ENCODE data around the gene PANX1.

The PANX1 gene

DNA sequence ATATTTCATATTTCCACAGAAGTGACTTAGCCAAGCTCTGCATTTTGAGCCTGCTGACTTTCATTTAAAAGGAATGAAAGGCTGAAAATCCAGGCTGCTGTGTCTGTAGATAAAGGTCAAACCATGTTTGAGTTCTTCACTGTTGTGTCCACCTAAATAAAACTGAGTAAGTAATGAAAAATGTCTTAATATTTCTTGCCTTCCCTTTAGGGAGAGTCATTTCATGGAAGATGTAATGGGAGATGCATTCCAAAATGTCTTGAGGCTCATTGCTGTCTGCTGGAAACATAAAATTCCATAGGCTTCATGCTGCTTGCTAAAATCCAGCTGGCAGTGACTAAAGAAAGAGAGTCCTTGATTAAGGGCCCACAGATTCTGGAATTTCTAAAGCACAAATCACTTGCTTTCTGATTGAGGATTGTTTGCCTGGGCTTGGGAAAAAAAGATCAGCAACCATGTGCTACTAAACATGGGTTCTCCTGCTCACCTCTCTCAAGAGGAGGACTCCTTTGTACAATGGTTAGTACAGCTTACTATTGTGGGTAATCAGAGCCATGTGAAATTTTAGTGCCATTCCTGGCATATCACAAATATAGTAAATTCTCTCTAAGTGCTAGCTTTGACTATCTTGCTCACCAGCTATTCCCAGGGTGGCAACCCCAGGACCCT is 56.9 kb downstream of the PANX1 start:
- no peak for DNase-seq (ENCODE audit: low spot score)

DNA sequence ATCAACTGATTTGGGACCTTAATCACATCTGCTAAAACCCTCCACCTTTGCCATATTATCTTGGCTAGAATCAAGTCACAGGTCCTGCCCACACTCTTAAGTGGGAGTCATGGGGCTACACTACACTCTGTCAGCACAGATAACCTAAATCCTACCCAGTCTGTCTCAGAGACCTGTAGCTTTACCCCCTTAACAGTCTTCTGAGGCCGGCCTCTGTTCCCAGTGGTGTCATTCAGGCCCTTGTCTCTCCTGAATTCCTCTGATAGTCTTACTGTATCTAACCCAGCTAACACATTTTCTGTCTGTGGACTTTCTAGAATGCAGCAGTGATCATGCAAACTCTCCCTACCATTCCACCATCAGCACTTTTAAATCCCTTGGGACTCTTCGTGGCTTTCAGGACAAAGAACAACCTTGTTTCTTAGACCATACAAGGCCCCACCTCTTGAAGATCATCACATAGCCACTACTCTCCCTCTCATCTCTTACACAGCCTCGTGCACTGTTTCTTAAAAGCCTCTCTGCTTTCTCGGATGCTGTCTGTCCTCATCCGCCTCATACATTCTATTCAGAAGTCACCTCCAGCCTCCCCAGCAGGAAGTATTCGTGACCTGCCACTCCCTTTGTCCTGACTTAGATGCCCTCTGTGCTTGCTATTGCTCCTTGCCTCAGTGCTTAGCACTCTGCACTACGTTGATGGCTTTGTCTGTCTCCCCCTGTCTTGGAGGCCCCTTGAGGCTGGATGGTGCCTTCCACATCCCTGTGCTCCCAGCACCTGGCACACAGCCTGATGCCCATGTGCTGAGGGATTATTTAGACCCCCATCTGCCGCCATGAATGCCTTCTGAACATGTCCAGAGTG is 57.9 kb downstream of the PANX1 start:
- DNase-seq (ENCODE audit: low spot score), result no peak

DNA sequence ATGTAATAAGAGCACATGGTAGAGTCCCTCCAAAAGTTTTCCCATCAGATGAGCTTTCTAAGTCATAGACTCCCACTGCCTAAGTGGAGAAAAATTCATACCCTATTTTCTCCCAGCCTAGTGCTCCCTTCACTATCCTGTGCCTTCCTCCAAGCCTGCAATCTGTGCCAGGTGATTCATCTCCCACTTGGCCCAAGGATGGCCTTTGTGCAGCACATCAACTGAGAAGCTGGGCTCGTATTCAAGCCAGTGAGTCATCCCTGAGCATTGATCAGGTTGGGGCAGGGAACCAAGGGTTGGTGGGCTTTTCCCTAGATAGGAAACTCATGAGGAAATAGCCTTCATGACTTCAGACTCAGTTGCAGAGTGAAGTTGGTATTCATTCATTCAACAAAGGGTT is 64.6 kb downstream of the PANX1 start:
- DNase-seq (ENCODE audit: low spot score), result no peak

DNA sequence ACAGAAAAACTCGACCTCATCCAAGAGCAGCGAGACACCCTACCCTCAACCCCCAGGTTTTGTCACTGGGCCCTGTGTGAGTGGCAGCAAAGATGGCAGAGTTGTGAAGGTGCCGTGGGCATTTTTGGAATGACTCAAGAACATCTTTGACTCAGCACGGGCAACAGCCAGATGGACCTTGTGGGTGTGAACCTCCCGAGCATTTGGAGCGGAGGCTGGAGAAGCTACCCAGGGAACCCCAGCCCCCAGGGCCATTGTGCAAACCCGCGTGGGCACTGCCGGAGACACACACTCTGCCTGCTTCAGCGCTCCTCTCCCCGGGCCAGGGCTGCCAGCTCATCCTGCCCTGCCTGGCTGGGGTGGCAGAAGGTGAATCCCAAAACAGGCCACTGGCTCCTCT is 66.1 kb downstream of the PANX1 start:
- no peak for DNase-seq (ENCODE audit: low spot score)

DNA sequence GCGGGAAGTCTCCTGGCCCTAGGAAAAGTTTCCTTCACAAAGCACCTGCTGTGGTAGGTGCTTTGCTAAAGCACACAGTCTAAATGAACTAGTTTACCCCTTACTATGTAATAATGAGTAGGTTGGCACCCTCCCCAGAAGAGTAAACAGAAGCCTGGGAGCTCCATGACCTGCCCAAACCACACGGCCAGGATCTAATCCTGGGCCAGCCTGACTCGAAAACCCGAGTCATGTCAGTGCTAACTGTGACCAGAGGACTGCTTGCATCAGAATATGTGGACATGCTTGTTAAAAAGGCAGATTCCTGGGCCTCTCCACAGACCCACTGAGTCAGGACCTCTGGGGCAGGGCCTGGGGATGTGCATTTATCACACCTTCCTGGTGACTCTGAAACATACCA is 67.7 kb downstream of the PANX1 start:
- DNase-seq (ENCODE audit: low spot score), result no peak

DNA sequence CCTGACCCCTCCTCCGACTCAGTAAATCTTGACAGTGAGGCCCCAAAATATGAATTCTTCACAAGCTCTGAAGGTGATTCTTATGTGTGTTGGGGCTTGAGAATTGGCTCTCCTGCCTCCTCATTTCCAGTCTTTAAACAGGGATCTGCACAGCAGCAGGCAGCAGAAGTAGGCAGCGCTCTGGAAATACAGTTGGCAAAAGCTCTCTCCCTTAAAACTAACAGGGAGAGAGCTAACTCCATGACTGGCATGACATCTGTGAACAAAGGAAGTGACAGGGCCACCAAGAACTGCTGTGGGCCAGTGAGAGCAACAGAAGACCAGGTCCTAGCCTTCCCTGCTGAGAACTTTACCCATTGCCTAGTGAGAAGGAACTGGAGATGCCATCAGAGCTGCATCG is 70.1 kb downstream of the PANX1 start:
- DNase-seq (ENCODE audit: low spot score), result no peak

DNA sequence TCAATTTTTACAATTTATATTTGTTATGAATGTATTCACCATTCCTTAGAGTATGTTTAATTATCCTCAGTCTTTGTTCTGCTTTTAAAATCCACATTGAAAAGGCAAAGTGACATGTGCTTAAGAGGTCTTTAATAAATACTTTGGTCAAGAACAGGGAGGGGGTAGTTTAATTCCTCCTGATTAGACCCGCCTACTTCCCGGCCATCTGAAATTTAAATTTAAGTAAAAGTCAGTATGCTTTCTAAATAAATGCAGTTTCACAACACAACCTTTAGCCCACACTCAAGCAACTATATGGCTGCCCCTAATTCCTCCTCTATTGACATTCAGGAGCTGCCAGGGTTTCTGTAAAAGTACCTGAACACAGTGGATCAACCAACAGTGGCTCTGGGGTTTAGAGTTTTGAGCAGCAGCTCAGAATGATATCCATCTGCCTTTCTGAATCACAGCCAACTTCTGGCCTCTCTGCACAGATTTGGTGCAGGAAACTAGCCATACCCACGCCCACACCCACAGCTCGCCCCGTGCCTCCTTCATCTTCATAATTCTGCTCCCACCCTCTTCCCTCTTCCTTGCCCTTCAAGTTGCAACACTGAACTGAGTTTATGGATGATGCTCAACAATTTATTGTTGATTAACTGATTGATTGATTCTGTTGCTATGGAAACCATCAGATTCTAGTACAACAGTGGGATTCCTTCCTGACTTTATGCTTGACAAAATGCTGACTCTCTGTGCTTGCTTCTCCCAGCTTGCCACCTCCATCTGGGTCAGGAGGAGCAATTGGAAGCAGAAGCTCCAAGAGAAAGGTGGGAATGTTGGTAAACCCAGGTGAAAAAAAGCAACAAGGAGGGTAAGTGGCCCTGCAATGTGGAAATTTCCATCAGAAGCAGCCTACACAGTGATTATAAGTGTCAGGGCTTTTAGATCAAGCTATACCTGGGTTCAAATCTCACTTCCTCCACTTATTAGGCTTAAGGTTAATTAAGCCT is 70.8 kb downstream of the PANX1 start:
- DNase-seq (ENCODE audit: low spot score), result no peak

DNA sequence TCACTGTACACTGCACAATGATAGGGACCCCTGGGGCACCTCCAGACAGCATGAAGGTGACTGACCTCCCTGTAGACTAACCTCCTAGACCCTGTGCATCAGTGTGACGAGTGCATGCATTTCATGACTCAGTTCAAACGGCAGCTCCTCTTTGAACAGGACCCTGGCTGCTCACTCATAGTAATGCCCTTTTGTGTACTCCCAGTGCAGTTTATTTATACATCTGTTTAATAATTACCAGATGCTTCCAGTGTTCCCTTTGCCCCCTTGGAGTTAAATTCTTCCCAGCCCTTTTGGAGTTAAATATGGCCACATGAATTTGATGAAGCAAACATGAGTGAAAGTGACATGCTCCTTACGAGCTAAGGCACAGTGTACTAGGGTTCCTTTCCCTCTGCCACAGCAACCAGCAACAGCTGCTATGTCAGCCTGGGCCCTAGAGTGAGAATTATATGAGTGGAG is 72.4 kb downstream of the PANX1 start:
- no peak for DNase-seq (ENCODE audit: low spot score)

DNA sequence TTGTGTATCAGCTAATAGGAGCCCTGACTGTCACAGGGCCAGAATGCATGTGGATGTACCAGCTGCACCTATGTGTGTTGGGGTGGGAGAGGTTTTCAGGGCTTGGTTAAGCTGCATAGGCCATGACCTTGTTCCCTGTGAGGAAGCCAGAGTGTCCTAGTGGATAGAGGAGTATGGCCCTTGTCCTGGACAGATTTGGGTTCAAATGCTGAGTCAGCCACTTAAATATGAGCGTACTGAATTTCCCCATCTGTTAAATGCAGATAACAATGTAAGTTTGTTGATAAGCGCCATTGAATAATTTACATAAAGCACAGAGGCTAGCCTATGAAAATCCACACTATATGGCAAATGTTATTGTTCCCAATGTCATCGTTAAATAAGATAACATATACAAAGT is 74.4 kb downstream of the PANX1 start:
- no peak for DNase-seq (ENCODE audit: low spot score)

DNA sequence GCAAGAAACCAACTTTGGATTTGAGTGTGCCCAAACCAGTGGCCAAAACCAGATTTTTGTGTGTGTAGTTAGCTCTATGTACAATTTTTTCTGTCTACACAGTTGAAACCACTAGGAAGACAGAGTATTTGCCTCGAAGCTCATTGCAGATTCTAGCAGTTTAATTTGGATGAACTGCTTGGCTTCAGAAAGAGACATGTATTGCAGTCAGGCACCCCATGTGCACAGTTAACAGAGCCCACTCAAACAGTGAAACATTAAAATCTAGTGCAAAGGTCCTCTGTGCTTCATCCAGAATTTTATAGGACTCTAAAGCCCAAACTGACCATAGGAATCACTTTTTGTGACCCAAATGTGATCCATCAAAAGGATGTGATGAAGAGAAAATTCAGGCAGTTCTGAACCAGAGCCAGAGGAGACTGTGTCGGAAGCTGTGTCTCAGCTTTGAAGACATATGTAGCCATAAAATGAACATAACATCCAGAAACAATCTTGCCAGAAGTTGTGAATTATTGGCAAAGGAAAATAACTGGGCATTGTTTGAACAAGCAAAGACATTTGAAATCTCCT is 82.7 kb downstream of the PANX1 start:
- no peak for DNase-seq (ENCODE audit: low spot score)

DNA sequence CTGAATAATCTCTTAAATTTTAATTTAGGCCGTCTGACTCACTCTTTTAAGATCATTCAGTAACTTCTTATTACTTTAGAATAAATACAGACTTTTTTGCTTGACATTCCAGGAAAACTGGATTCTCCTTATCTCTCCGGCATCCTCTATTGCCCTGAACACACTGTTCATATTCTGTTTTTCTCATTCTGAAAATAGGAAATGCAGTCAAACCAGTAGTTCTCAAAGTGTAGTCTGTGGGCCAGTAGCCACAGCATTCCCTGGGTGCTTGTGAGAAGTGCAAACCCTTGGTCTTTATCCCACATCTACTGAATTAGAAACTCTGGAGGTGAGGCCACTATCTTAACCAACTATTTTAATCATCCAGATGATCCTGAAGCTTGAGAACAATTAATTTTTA is 84.3 kb downstream of the PANX1 start:
- DNase-seq (ENCODE audit: low spot score), result no peak

DNA sequence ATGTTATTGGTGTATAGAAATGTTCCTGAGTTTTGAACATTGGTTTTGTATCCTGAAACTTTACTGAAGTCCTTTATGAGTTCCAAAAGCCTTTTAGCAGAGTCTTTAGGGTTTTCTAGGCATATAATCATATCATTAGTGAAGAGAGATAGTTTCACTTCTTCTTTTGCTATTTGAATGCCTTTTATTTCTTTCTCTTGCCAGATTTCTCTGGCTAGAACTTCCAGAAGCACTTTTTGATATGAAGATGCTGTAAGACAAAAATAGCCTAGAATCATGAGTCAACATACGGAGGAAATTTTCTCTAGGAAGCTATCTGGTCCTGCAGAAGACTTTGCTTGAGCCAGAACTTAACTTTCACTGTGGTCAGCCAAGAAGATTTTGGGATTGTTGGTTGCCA is 89.1 kb downstream of the PANX1 start:
- no peak for DNase-seq (ENCODE audit: low spot score)

DNA sequence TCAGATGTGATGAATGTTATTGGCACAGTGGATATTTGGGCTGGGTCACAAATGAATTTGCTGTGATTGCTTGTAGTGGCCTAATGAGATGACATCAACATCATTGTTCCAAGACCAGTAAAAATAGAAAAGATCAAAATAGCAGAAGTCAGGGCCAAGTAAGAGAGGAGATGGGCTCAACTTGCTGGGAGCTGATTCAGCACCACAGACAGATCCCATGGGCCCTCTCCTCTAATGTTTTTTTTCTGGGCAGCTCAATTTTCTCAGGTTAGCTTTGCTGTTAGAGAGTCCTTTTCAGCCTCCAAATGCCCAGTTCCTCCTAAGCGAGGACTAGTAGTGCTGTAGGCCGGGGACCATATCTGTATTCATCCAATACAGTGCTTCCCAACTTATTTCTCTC is 89.7 kb downstream of the PANX1 start:
- no peak for DNase-seq (ENCODE audit: low spot score)

DNA sequence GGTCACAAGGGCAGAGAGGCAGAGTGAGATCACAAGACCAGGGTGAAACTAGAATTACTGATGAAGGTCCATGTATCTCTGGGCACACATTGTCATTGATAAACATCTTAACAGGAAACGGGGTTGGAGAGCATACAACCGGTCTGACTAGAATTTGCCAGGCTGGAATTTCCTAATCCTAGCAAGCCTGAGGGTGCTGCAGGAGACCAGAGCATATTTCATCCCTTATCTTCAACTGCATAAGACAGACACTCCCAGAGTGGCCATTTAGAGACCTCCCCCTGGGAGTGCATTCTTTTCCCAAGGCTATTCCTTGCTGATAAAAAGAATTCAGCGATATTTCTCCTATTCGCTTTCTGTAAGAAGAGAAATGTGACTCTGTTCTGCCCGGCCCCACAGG is 91.1 kb downstream of the PANX1 start:
- no peak for DNase-seq (ENCODE audit: low spot score)

DNA sequence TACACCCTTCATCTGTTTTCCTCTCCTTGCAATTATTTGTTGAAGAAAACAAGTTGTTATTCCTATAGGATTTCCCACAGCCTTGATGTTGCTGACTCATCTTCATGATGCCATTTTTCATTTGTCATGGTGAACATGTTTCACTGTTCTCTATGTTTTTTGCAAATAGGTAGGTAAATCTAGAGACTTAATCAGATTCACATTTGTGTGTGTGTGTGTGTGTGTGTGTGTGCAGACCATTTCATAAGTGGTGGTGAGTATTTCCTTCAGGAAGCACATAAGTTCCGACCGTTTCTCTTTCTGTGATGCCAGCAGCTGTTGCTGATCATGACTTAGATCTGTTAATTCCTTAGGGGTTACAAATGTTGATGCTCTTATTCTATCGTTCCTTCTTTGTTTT is 95.4 kb downstream of the PANX1 start:
- DNase-seq (ENCODE audit: low spot score), result no peak

All from CD4-positive, alpha-beta T cell treated with Interleukin-6 at 100 ng/mL for 8 hours (primary cell).